Stimulated activated CD4-positive, alpha-beta T cell treated with anti-CD3 and anti-CD28 coated beads, Interleukin-1b, Interleukin-23, amount 100 ng/mL, for 24 hours (primary cell): Measurements from ENCODE around the gene EFCAB8.
A peak's percentile ranks its signal among the peaks of the same experiment; 100 is the strongest.

Experiments
- DNase-seq, 4 experiments: peaks; one replicate each; pipeline ENCODE4 v3.0.0-alpha.2; 2020; ENCODE audit warnings: low read depth in 4 of 4, low spot score in 1 of 4

EFCAB8 gene

DNA sequence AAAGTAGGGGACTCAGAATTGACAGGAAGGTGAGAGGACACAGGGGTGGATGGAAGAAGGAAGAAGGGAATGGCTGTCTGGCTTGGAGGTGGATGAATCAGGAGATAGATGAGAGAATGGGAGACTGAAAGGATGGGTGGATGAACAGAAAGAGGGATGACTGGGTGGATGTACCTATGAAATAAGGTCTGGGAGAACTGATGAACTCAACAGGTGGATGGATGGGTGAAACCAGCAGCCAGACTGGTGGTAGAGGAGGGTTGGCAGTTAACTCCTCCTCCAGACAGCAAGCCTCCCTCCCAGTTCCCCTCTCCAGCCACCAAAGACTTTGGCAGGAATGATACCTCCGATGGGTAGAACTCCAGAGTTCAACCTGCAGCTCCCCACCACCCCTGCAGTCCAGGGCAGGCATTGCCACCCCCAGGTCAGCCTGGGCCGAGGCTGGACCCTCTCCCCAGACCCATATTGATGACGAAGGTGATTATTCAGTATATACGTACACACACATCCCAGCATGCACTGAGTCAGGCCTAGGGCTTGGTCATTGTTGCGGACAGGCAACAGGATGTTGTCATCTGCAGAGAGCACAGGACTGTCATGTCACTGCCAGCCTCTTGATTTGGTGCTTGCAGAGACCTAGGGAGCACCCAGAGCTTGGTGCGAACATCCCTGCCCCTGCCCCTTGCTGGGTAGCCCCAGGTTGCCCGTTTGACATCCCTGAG, 143.5 kb downstream of the EFCAB8 start:
- DNase-seq, result no peak

DNA sequence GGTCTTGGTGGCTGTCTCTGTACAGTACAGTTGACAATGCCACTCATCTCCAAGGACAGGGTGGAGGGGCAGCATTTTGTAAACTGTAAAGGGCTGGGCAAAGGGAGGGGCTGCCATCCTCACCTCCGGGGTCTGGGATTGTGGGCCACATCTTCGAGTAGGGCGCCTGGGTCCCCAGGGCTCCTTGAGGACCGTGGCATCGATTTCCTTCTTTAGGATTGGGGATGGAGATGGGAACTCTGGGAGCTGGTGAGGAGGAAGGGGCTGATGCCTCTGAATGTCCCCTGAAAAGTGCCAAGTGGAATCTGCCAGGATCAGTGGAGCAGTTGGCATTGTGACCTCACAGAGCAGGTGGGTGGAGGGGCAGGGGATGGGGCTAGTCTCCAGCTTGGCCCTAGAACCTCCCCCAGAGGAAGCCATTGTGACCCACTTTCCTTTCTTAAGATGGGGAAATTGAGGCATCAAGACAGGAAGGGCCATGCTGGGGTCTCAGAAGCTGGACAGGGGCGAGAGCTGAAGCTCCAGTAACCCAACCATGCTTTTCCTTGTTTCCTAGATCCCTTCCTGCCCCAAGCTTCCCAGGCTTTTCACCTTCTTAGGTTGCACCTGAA, 145.5 kb downstream of the EFCAB8 start, which contains the start of gene SUN5:
SUN5 (minus strand) TSS at position 293 of the 611 bp plus-strand sequence; CDS start at position 200, 93 bp downstream.
- DNase-seq, result no peak

DNA sequence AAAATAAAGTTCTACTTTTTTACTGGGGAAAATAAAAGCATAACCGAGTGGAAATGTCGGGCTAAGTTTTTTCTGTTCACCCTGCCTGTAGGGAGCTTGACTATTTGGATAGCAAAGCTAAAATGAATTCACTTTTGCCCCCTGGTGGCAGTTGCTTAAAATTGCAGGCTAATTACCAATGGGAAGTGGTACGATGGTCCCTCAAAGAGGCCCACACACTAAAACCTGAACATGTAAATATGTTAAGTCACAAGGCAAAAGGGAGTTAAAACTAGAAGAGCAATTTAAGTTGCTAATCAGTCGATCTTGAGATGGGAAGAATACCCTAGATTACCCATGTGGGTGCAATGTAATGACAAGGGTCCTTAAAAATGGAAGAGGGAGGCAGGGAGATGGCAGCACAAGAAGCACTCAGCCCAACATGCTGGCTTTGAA, 146.4 kb downstream of the EFCAB8 start:
- DNase-seq, result peak in 2 of 4 experiments; percentile 7 to 13

DNA sequence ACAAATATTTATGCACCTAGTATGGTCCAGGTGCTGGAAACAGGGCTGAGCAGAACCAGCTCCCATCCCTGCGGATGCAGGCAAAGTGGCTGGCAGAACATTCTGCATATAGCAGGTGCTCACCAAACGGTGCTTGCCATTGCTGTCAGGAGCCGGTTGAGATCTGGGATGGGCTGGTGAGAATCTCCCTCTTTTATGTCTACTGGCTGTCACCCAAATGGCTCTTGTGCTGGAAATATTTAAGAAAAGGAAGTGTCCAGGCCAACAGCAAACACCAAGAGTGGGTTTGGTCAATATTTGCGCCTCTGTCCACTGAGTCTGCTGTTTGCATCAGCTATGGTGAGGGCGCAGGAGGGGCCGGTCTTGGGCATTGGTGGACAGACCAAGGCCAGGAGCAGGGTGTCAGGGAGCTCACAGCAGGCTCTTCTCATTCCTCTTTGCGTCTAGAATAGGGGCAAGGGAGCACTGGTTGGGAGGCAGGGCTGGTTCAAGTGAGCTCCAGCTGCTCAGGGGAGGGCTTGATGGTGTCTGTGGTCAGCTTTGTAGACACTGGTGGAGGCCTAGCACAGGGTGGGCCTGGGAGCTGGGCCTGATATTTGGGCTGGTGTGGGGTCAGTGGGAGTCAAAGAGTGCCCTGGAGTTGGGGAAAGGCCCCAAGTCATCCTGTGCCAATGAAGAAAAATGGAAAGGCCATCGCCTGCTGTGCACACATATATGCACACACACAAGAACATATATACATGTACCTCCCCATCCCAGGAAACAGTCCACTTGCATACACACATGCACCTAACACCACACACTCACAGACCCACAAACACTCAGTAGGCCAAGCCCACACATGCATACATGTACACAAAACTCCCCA, 147.4 kb downstream of the EFCAB8 start:
- DNase-seq, result no peak

DNA sequence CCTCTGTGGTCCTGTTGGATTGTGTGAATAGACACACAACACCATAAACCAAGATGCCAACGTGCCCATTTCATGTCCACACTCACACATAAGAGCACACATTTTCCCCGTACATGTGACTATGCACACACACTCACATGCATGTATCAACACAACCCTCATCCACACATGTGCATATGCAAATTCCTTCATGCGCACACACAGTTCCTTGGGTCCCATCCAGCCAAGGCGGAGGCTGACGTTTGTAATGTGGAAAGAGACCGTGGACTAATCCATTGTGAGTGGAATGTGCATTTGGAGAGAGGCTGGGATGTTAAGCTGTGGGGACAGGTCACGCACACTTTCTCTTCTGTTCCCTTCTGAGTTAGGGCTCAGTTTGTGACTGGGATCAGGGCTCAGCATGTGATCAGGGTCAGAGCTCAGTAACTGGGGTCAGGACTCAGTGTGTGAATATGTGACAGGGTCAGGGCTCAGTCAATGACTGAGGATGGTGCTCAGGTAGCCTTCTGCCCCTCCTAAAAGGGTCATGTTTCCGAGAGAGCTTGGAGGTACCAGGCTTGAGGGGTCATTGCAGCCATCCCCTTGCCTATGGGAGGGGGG, 148.2 kb downstream of the EFCAB8 start:
- DNase-seq, result no peak

DNA sequence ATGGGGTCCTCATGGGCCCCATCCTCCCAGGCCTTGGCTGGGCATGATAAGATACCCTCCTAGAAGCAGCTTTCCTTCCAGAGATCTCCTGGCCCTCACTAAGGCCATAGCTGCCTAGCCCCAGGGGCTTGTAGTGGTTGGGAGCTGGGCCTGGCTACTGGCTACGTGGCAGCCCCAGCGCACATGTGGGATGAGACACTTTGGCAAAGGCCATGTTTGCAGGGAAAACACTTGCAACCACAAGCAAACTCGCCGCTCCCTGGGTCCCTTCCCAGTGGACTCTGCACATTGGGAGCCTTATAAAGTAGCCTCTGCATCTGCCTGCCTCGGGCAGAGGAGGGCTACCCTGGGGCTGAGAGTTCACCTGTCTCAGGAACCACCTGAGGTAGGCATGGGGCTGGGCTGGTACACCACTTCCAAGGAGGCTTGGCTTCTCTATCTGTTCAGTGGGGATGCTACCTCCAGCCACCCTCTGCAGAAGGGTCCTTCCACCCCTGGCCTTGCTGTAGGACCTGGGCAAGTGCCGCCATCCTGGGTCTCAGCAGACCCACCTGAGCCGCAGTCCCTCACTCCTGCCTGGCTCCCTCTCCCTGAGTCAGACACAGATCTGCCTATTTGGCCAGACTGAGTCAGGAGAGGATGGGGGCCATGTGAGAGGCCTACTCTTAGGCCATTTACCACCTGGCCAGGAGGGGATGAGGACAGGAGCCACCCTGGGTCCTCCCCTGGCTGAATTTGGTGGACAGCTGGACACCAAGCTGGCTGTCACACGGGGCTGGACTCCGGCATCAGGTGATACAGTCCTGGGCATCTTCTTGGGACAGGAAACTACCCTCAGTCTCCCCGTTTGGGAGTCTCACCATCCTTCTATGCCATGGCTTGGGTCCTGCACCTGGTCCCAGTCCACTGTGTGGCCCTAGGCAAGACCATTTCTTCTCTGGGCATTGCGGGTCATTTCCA, 148.9 kb downstream of the EFCAB8 start, which contains the start of gene BPIFB2:
BPIFB2 (plus strand) TSS at position 329 of the 960 bp plus-strand sequence. CDS start 871 bp downstream, outside the sequence.
- DNase-seq, result no peak

DNA sequence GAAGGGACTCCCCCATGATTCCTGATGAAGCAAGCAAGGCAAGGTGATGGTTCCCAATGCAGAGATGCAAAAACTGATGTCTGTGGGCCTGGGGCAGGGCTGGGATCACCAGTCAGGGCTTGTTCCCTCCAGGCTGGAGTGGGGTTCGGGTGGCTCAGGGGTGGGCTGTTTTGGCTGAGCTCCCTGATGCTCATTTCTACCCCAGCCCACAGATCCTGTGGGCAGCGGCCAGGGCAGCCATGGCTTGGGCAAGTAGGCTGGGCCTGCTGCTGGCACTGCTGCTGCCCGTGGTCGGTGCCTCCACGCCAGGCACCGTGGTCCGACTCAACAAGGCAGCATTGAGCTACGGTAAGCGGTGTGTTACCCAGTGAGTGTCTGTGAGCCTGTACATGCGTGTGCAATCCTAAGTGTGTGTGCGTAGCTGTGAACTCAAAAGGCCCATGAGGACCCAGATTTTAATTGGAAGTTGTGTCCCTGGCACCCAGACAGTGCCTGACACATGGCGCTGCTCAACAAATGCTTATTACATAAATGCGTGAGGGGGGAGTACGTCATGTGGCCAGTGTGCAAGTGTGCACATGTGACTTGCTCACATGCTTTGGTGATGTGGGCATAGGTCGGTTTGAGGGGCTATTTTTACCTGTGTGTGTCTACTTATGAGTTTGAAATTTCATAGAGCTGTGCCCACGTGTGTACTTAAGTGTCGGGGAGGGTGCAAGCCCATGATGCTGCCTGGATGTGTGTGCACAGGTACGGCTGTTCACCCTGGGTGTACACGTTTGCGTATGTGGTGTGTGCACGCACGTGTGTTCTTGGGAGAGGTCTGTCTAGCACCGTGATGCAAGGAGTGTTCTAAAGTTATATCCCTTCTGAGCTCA, 149.9 kb downstream of the EFCAB8 start:
- no peak for DNase-seq

DNA sequence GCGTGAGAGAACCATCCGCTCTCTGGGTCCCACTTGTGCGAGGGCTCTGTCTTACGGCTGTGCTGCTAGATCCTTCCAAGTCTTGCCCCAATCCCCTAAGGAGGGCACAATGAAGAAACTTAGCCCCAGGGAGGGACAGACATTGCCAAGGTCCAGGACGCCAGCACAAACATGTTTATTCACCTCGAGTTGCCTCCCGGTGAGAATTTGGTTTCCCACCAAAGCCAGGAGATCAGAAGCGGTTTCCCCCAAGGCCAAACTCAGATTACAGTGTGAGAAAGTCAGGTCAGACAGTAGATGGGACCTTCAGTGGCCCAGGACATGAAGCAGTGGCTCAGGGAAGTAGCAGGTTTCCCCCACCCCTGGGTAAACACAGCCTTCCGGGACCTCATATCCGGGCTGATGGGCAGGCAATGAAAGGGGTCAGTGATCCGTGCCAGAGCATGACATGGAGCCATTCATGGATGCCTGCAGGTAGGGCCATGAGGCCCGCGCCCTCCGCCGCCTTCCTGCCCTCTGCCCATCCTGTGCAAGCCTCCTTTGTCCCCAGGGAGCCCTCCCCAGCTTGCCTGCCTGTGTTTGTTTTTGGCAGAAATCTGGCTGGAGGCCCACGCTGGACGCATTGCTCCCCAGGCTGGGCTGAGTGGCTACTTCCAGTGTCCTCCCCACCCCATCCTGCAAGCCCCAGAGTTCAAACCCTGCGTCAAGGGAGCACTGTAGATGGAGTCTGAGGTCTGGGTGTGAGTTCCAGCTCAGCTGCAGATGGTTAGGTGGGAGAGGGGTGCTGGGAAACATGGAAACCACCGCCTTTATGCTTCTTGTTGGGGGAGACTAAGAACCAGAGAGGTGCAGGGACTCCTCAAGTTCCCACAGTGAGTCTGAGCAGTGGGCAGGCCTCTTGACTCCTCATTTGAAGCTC, 150.8 kb downstream of the EFCAB8 start:
- no peak for DNase-seq

DNA sequence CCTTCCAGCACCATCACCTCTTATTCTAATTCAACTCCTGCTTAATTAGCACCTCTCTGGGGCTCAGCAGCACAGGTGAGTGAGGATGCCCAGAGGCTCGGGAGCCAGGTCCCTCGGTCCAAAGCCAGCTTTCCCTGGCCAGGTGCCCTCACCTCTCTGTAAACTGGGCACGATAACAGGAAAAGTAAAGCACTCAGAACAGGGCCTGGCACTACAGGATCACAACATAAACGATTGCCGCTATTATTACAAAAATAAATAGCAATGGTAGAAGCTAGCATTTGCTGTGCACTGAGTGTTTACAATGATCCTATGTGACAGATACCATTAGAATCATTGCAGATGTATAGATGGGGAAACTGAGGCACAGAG, 151.4 kb downstream of the EFCAB8 start:
- no peak for DNase-seq

DNA sequence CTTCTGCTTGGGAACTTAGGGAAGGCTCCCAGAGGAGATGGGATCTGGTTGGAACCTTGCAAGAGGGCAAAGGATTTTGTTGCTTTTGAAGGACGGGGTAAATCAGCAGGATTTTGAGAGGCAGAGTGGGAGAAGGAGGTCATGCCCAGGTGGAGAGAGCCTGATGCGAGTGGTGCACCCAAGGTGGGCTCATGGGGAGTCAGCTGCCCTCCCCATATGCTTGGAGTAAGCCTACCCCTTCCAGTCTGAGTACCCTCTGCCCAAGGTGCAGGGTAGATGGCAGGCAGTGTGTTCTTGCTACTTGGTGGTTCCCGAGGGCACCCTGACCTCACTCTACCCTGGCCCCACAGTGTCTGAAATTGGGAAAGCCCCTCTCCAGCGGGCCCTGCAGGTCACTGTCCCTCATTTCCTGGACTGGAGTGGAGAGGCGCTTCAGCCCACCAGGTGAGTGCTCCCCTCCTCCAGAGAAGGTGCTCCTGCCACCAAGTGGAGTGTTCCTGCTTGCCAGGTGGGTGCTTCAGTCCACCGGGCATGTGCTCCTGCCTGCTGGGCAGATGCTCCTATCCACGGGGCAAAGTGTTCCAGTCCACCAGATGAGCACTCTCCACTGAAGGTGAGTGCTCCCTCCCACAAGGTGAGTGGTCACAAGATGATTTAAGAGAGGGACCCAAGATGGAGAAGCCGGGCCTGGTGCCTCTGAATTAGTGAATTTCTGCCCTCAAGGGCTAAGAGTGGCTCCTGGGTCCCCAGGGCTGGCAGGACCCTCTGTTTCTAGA, 152.1 kb downstream of the EFCAB8 start:
- DNase-seq, result no peak
